PC-3 (cell line): ENCODE results near the gene ALKAL2.

Experiments used
- CTCF ChIP-seq: fragments of 300-600 bp; sonication (generic); conservative IDR thresholded peaks from 2 replicates; pipeline ENCODE4 v1.5.1; 2017; ENCODE audit warnings: antibody characterized with exemption, low read depth, mild to moderate bottlenecking, low read length
- EZH2phosphoT487 ChIP-seq: fragments of 300-600 bp; sonication (generic); IDR thresholded peaks from 2 replicates; pipeline ENCODE4 v1.6.1; 2018; ENCODE audit warnings: mild to moderate bottlenecking, antibody characterized with exemption, low read length, borderline replicate concordance

DNA sequence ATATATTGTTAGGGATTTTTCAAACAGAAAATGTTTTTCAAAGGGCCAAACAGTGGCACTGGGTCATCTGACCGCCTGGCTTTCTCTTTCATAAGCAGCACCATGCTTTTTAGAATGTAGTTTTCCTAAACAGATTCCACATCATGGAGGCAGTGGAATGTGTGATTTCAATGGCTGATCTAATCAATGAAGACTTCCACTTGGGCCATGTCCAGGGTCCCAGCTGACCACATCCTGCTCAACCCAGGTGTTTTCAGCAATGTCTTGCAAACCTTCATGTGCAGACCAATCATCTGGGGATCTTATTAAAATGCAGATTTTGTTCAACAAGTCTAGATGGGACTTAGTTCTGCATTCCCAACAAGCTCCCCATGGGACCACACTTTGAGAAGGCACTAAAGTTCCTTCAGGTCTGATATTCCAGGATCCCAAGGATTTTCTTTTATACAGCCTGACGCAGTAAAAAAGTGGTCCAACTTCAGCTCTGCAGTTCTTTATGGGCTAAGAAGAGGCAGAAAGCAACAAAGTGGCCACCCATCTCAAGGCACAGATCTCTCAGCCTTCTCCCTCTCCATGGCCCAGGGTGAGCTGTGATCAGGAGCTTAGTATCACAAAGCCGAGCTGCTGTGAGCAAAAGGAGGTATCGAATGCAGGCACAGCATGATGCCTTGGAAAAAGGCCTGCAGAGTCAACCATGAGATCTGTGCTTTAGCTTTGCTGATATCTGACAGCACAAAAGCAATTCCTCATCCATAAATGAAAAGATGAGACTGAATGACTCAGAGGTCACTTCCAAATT lies 3.7 kb downstream of the ALKAL2 start:
- TF ChIP-seq CTCF (no peak), EZH2phosphoT487 (no peak)
